Medulla oblongata (tissue), 1 donor: ENCODE measurements around the gene CFTR.

Source experiments
- DNase-seq: peaks from one replicate; pipeline ENCODE4 v3.0.0-alpha.2; 2015; ENCODE audit errors: extremely low spot score

Gene CFTR

GRCh38 chr7:117648203-117648866 lies 168.5 kb downstream of the CFTR start:
- DNase-seq, result no peak

DNA sequence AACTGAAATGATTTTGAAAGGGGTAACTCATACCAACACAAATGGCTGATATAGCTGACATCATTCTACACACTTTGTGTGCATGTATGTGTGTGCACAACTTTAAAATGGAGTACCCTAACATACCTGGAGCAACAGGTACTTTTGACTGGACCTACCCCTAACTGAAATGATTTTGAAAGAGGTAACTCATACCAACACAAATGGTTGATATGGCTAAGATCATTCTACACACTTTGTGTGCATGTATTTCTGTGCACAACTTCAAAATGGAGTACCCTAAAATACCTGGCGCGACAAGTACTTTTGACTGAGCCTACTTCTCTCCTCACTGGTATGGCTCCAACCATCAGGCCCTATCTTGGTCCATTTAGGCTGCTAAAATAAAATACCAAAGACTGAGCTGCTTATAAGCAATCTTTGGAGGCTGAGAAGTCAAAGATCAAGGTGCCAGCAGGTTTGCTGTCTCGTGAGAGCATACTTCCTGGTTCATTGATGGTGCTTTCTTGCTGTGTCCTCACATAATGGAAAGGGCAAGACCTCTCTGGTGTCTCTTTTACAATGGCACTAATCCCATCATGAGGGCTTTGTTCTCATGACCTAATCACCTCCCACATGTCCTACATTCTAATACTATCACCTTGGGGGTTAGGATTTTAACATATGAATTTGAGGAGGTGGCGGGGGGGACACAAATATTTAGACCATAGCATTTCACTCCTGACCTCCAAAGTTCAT lies 173.3 kb downstream of the CFTR start:
- DNase-seq, result no peak

DNA sequence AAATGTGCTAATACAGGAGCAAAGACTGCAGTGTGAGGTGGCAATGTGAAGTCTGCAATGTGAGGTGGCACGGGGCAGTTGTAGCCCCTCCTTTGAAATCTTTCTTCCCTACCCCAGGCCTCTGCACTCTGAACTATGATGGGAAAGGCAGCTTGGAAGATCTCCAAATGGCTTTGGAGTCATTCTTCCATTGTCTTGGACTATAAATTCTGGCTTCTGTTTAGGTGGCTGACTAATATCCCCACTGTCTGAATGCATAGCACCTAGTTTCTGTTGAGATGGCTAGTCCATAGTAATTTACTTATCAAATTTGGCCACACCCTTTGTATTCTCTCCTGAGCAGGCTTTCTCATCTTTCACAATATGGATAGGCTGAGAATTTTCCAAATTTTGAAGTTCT lies 175.0 kb downstream of the CFTR start:
- no peak for DNase-seq

DNA sequence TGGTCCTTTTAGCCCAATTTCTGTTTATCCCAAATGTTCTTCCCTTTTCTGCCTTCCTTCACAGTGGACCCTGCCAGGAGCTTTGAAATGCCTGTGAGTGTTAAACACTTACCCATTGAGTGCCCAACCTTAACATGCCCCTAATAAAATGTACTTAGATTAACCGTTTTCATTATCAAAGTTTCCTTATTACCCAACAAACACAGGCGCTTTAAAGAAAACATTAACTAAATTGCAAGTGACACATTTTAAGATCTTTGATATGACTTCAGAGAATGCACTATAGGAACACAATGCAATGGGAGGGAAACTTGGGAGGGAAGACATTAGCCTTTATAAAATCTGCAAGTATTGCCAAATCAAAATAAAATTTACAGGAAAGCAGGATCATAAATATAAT lies 177.0 kb downstream of the CFTR start:
- no peak for DNase-seq

DNA sequence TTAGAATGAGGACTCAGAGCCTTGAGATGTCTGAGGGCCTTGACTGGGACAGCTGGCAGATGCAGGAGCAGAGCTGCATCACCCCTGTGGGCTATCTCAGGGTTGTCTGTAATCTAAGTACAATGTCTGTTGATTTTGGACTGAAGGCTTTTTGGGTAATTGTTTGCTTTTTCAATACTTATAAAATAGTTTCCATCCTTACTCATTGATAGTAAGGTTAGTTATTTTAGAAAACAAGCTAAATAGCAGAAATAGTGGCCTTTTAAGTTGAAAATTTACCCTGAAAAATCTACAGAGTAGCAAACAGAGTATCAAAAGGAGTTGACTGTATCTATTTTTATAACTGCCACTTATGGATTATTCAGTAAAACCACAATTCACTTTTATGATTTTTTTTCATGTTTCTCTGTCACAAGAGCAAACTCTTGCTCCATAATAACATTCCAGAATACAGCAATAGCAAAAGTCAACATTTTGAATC lies 179.7 kb downstream of the CFTR start:
- no peak for DNase-seq

- no peak for DNase-seq
Observed at GRCh38 chr7:117661328-117661727, 181.5 kb downstream of the CFTR start.

GRCh38 chr7:117664047-117664446 lies 184.2 kb downstream of the CFTR start:
- no peak for DNase-seq

DNA sequence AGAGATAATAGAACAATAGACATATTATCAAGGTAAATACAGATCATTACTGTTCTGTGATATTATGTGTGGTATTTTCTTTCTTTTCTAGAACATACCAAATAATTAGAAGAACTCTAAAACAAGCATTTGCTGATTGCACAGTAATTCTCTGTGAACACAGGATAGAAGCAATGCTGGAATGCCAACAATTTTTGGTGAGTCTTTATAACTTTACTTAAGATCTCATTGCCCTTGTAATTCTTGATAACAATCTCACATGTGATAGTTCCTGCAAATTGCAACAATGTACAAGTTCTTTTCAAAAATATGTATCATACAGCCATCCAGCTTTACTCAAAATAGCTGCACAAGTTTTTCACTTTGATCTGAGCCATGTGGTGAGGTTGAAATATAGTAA lies 185.5 kb downstream of the CFTR start:
- no peak for DNase-seq

DNA sequence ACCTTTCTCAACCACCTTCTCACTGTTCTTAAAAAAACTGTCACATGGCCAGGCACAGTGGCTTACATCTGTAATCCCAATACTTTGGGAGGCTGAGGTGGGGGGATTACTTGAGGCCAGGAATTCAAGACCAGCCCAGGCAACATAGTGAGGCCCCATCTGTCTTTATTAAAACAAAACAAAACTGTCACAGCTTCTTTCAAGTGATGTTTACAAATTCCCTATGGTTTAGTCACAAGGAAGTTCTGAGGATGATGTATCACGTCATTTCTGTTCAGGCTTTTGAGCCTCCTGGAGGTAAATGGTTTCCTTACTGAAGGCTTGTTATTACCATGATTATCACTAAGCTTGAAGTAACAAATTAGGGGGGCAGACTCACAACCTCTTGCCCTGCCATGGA lies 186.2 kb downstream of the CFTR start:
- DNase-seq, result no peak

- no peak for DNase-seq
Observed at GRCh38 chr7:117666689-117667088, 186.9 kb downstream of the CFTR start.

DNA sequence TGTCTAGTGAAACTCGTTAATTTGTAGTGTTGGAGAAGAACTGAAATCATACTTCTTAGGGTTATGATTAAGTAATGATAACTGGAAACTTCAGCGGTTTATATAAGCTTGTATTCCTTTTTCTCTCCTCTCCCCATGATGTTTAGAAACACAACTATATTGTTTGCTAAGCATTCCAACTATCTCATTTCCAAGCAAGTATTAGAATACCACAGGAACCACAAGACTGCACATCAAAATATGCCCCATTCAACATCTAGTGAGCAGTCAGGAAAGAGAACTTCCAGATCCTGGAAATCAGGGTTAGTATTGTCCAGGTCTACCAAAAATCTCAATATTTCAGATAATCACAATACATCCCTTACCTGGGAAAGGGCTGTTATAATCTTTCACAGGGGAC lies 187.6 kb downstream of the CFTR start:
- no peak for DNase-seq

- DNase-seq, result peak; percentile 37
Observed at GRCh38 chr7:117669818-117670217, 190.0 kb downstream of the CFTR start.

- no peak for DNase-seq
Observed at GRCh38 chr7:117672453-117672852, 192.6 kb downstream of the CFTR start.

DNA sequence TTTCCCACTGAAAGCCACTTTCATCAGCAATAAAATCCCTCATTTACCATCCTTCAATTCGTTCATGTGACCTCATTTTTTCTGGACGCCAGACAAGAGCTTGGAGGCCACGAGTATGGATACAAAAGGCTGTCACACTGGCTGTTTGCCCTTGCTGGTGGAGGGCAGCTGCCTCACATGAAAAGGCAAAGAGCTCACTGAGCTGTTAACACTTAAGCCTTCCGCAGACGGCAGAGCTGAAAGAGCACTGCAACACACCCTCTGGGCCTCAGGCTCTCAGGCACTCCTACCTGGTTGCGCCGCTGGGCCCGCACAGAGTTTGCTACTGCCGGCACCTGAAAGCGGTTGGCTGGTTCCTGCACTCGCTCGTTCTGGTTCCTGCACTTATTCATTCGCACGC lies 193.5 kb downstream of the CFTR start:
- DNase-seq, result peak; percentile 86

GRCh38 chr7:117673839-117674238 lies 194.0 kb downstream of the CFTR start:
- DNase-seq, result peak; percentile 73

DNA sequence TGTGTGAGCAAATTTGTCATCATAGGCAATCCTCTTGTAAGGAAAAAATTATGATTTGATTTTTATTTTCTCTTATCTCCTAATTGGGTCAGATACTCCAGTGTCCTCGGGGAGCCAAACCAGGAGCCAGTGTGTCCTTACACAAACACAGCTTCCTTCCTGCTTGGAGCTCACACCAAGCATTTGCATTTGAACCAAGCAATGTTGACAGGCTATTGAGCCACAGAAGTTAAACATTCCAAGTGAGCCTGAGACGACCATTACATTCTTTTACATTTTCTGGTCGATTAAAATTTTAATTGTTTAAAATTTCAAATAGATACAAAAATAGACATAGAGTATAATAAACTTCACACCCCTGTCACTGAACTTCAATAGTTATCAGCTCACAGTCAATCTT lies 194.8 kb downstream of the CFTR start:
- no peak for DNase-seq

DNA sequence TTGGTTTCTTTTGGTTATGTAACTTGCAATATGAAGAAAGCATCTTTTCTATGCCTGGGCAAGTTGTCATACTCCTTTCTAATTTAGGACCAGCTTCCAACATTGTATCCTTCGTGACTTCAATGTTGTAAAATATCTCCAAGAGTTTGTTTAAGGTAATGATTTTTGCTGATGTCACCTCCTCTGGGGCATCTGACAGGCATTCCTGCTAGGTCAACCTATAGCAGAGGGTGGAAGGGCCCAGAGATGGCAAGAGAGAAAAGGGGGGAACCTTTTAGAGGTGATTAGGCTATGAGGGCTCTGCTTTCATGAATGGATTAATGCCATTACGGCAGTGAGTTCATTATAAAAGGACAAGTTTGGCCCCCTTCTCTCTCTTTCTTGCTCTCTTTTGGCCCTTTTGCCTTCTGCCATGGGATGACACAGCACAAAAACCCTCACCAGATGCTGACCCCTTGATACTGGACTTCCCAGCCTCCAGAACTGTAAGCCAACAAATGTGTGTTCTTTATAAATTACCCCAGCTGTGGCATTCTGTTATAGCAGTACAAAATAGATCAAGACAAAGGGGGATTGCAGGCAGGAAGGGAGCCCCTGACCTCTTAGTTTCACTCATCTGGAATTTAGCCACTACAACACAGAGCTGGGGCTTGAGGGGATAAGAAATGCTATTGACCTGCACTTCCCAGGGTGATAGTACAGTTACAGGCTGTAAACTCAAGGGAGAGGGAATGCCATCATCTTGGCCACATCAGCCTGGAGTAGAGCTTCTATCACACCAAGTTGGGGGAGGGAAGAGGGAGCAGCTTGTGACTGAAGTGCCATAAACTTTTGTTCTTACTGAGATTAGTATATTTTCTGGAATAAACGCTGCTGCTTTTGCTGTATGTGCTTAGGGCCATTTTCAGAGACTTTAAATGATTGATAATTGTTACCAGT lies 195.9 kb downstream of the CFTR start:
- DNase-seq, result no peak

DNA sequence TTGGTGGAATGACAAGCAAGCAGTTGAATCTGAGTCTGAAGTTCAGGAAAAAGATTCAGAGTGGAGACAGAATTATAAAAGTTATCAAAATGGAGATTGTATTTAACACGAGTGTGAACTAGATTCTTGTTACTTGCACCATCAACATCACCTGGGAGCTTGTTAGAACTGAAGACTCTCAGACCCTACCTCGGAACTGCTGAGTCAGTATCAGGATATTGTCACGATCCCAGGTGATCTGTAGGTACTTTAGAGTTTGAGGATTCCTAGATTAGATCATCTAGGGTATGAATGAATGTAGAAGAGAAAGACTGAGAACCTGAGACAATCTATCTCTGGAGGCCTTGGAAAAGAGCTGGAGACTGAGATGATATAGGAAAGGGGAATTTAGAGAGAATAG lies 199.3 kb downstream of the CFTR start:
- DNase-seq, result no peak

DNA sequence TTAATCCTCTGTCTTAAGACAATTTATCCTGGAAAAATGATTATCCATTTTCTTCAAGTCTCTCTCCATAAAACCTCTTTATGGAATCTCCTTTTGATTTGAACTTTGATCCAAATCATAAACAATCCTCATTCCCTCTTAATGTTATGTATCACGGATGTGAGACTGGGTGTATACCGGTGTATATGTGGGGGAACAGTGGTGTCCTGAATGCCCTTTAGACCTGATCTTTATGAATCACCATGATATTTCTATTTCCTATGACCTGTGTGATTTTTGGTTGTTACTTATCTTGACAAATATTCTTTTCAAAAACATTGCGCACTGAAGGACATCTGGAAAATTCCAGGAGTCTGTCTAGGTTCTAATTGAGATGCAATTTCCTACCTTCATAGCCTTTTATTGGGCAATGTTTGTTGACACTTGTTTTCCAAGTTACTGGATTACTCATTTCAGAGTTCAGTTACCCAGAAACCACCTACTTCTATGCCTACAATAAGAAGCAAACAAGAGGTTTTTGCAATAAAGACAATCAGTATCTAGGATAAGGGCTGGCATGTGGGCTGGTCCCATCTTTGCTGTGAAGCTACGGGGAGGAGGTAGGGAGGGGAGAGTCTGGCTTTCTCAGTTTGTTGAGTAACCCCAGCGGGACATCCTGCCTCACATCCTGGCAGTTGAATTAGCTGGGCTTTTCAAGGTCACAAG lies 203.0 kb downstream of the CFTR start:
- DNase-seq, result no peak

DNA sequence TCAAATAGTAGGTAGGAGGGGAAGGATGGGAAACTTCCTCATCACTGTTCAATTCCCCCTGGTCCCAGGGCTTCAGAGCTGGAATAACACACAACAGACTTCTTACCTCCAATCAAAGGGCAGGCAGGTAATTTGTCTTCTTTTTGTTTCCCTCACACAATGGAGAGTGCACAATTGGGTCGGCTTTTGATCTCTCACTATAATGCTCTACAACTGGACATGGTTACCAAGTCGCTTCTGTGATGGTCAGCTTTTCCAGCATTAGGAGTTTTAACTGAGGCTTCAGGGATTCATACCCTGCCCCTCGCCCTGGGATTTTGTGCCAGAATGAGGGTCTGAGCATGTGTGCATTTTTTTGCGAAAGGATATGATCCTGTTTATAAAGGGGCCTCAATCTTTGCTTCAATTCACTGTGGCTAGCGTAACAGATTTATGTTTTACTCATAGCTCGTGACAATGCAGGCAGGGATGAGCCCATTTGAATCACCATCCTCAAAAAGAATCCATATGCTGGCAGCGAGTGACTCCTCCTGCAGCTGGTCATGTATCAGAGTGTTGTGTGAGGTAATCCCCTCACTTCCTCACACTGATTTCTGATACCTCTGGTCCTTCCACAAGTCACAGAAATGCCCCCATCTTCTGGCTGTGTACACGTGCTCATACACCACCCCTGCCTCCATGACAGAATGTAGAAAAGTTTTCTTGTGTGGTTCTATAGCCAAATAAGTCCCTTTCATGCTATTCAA lies 203.8 kb downstream of the CFTR start:
- no peak for DNase-seq

- DNase-seq, result peak; percentile 21
Observed at GRCh38 chr7:117685795-117686194, 206.0 kb downstream of the CFTR start.
